Hepatocyte (in vitro differentiated cells): ENCODE data around the gene DNAH6.

Source experiments
- EZH2 ChIP-seq: fragments of 200-600 bp; sonication (generic); IDR thresholded peaks from 2 replicates; pipeline ENCODE4 v1.6.1; 2016; ENCODE audit warnings: antibody characterized with exemption, mild to moderate bottlenecking, borderline replicate concordance
- EZH2phosphoT487 ChIP-seq: fragments of 200-600 bp; sonication (generic); IDR thresholded peaks from one replicate; pipeline ENCODE4 v1.6.1; 2018; ENCODE audit warnings: antibody characterized with exemption, mild to moderate bottlenecking, low read depth, moderate library complexity; ENCODE audit not compliant: unreplicated experiment, severe bottlenecking
- TF ChIP-seq, protein P1 (sequence below): fragments of 200-600 bp; sonication (generic); IDR thresholded peaks from 2 replicates; pipeline ENCODE4 v1.5.1; 2016; ENCODE audit warnings: antibody characterized with exemption, mild to moderate bottlenecking; ENCODE audit not compliant: poor library complexity

DNA sequence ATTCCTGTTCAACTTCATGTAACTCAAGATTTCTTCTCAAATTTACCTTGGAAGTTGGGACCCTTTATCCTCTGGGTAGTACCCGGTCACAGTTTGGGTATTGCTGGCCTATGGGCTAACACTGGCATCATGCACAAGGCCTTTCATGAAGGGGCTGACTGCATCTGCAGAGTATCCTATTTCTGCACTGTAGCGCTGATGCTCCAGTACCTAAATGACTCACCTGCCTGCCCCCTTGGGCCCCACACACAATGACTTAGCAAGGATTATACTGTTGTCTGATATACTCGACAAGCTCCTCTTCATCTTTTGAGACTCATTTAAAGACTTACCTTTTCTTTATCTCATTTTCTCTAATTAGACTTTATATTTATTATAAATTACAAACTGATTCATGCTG lies 39.9 kb downstream of the DNAH6 start:
- TF ChIP-seq, protein P1, sequence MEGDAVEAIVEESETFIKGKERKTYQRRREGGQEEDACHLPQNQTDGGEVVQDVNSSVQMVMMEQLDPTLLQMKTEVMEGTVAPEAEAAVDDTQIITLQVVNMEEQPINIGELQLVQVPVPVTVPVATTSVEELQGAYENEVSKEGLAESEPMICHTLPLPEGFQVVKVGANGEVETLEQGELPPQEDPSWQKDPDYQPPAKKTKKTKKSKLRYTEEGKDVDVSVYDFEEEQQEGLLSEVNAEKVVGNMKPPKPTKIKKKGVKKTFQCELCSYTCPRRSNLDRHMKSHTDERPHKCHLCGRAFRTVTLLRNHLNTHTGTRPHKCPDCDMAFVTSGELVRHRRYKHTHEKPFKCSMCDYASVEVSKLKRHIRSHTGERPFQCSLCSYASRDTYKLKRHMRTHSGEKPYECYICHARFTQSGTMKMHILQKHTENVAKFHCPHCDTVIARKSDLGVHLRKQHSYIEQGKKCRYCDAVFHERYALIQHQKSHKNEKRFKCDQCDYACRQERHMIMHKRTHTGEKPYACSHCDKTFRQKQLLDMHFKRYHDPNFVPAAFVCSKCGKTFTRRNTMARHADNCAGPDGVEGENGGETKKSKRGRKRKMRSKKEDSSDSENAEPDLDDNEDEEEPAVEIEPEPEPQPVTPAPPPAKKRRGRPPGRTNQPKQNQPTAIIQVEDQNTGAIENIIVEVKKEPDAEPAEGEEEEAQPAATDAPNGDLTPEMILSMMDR = no peak
- no peak for TF ChIP-seq EZH2
- no peak for TF ChIP-seq EZH2phosphoT487
